ENCODE measurements around the gene TNFSF8.

The TNFSF8 gene

DNA sequence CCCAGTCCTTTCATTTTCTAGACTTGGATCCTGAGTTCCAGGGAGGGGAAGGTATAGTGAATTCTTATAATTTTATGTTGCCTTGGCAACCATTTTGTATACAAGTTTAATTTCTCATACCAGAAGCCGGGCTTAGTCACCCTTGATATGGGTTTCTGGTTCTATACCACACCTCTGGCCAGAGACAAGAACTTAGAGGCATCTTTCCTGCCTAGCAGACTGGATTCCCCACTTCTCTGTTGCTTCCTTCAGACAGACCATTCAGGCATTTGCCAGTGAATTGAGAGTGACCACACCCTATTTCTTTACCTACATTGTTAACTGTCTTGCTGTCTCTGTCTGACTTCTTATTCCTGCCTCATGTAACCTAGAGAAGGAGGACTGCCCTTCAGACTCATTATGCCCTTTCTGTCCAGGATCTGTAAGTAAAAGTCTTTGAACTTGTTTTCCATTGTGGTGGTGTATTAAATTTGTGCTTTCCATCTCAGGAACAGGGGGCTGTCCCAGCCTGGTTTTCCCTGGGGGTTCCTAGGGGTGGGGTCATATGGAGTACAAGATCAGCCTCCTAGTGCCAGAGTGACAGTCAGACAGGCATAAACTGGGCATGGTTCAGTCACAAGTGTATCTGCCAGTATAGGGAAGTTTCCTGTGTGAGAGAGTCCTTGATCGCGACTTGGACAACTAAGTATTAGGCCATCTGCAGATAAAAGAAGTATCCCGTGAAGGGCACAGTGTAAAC, 27.4 kb downstream of the TNFSF8 start:
- peak; percentile 78 for DNase-seq

DNA sequence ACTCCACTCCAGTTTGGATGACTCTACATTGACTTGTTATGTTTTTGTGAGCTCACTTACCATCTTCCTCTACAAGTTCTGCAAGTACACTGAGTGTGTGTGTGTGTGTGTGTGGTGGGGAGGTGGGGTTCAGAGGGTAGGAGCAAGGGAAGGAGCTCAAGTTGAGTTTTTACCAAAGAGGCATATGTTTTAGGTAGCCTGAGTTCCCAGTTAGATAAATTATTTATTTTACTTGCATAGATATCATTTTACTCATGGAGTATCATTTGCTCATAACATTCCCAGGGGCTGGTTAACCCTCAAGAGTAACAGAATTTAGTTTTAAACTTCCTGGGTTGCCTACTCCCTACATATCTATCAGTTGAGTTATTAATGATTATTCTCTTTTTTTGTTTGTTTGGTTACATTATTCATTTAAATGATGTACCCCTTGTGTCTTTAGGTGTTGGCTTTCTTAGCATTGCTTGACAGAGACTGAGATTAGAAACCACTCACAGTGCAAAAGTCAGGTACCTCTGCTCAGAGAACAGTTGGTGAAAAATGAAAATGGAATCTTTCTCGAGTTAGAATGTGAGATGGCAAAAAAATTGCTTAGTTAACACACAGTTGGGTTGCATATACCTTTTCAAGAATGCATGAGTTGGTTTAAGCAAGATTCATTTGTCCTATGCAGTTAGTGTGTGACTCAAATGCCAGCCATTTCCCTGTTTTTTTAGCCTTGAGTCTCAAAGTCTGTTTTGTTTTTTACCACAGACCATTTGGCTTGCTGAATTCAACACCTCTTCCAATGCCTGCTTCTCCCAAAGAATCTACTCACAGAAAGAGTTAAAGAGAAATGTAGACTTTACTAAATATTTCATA, 29.2 kb downstream of the TNFSF8 start:
- DNase-seq = peak; percentile 40

DNA sequence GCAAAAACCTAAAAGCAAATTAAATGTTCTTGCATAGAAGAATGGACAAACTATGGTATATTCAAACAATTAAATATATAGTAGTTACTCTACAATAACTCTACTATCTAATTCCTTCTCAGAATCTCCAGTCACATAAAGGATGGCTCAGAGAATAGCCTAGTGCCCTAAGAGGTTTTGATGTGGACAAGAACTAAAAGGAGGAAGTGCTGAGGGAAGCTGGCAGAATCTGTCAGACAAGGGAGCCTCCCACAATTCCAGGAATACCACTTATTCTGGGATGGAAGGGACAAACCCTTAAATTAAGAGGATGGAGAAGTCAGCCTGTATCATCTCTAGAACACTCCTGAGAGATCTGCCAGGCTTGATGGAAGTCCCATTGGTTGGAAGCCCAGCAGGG, 30.4 kb downstream of the TNFSF8 start:
- no peak for DNase-seq

DNA sequence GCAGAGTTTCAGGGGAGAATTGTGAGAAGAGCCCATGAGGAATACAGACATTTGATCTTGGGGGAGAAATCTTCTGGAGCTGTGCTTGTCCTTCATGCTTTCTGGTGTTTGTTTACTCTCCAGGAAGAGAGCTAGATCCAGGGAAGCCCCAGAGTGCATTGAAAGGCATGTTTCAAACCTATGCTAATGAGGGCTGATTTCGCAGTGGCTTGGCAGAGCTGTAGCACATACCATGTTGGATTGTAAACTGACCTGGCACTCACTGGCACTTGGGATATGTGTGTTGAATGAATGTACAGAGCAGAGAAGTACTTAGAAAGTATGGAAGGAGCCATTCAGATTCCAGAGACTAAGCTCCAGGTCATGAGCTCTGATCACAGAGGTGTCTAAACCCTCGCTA, 30.9 kb downstream of the TNFSF8 start:
- no peak for DNase-seq

DNA sequence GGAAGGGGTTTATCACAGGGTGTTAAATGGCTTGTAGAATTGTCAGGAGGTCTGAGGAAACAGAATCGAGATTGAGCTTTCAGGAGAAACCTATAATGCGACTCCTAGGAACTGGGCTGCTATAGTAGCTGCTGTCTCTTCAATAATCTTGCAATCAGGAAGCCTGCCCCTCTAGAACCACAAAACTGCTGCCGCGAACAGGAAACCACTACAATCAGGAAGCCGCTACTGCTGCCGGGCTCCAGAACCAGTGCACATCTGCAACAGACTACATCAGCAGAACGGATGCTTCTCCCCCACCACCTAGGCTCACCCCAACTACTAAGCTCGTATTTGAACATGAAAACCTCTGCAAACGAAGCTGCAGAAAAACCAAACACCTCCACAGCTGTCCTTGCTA, 31.6 kb downstream of the TNFSF8 start:
- peak; percentile 93 for DNase-seq

DNA sequence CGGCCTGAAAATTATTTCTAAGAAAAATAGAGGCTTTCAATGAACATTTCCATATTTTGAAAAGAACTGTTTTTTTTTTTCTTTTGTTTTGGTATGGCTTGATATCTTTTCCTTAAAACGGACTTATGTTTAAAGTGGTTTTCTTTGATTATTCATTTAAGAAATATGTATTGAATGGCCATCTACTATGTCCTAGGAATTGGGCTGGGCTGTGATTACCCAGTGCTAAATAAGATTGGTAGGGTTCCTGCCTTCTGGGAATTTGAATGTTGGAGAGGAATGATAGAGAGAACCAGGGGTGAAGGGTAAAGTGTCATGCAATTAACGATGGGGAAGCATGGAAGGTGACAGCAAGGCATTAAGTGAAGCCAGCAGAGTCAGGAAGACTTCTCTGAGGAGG, 33.2 kb downstream of the TNFSF8 start:
- no peak for DNase-seq

DNA sequence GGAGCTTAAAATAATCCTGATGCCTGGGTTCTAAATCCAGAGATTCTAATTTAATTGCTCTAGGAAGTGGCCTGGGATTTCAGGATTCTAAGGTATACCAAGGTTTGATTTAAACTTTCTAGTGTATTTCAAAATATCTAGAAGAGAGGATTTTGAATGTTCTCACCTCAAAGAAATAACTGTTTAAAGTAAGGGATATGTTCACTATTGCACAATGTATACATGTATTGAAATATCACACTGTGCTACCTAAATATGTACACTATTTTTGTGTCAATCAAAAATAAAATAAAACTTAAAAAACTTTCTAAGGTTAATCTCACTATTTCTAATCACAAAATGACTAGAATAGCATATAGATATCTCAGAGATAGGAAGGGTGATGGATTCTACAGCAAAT, 34.0 kb downstream of the TNFSF8 start:
- DNase-seq = no peak

DNA sequence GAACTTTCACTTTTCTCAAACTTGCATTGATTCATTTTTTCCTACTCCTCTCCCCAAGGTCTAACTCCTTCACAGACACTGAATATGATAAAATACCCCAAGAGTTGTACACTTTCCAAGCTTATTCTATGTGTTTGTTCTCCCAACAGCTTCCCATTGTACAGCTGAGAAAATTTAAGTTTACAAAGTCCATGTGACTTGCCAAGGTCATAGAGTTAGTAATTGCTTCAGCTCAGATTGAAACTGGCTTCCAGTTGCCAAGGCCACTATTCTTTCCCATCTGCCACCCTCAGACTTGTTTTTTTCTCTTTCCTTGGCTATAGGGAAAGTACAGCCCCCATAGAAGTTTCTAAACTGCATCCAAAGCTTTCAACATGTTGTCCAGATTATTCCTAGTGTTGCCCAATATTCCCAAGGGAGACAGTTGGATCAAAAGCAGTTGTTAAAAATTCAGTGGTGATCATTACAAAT, 34.8 kb downstream of the TNFSF8 start:
- DNase-seq = no peak

DNA sequence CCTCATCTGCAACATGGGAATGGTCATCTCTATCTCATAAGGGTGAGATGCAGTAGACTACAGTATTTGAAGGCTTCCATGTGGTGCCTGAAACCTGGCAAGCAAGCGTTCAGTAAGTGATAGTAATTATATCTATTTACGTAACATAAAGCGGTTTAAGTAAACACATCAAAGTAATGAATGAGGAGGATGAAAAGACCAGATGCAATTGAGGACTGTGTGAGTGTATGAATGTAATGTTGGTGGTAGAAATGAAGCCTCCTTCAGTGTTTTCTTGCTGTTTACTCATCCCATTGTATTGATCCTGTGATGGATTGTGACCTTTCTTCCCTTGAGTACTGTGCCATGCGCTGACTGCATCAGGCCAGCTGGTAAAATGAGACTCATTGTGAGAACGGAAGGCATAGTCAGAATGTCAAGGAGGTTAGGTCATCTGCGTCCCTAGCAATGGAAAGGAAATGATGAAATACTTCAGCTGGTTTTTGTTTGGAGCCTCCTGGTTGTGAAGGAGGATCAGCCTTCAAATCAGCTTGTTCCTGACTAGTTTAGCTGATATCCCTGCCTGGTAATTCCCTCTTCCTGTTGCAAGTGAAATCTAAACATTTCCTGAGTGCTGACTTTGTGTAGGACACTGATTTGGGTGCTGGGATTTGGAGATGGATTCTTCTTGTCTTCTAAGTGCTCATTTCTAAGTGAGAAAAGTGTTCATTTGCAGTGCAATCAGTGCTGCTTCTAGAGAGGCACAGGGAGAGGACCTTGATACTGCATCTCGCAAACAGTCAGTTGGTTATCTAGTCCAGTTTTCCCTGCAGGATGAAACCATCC, 35.6 kb downstream of the TNFSF8 start:
- DNase-seq = peak; percentile 92

DNA sequence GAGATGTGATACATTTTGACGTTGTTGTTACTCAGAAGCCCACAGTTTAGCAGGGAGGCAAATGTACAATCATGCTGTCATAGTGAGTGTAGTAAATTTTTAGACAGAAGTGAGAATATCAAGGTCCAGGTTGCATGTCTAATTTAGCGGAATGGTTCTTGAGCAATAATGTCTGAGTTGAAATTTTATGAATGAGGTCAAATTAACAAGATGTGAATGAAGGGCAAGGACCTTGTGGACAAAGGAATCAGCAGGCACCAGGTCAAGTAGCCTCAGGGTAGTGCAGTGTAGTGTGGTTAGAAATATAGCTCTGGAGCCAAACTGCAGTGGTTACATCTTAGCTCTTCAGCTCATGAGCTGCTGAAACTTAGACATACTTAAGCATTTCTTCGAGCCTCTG, 36.2 kb downstream of the TNFSF8 start:
- no peak for DNase-seq

DNA sequence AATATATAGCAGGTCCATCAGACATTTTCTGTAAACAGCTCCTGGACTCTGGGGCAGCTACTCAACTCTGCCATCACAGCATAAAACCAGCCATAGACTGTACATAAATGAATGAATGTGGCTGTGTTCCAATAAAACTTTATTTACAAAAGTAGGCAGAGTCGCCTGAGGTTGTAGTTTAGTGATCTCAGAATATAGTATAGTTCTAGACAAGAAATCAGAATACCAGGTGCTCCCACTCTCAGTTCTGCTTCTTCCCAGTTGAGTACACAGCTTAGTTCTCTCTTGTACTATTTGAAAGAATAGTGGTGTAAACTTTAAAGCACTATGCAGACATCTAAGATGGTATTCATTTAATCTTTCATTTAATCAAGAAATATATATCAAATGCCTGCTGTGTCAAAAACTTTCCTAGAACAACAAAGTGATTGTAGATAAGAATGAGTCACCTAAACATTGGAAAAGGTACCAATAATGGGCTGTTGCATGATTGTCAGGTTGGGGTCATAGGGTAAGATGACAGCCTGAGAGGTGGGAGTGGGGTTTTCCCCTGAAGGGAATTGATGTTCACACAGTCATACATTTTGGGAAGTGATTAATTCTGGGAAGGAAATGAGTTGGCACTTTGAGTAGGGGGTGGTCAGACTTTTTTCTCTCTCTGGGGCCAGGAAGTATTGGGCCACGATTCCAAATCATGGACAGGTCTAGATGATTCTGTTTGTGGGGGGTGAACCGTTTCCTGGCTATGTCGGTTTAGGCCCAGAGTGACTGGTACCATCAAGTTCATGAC, 37.0 kb downstream of the TNFSF8 start:
- DNase-seq = peak; percentile 73

DNA sequence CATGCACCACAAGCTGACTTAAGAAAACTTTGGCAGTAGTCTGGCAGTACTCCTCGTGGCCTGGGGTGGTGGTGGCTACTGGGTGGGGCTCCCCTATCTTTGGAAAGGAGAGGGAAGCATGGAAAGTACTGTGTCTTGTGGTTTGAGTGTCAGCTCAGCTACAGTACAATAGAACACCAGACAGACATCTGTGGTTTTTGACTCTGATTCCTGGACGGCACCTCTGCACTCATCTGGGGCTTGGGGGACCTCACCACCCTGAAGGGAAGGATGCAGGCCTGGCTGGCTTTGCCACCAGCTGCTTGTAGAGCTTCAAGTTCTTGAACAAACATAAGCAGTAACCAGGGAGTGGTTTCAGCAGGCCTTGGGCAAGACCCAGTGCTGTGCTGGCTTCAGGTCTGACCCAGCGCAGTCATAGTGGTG, 40.6 kb downstream of the TNFSF8 start:
- peak; percentile 44 for DNase-seq

DNA sequence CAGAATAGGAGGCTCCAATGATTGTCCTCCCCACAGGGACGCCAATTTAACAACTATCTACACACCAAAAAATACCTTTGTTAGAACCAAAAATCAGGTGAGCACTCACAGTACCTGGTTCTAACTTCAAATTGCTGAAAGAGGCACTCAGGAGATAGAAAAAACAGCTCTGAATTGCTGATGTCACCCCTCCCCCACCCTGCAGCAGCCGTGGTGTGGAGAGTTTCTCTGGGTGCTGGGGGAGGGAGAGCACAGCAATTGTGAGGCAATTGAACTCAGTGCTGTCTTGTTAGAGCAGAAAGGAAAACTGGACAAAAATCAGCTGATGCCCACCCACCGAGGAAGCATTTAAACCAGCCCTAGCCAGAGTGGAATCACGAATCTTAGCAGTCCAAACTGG, 41.8 kb downstream of the TNFSF8 start:
- no peak for DNase-seq

DNA sequence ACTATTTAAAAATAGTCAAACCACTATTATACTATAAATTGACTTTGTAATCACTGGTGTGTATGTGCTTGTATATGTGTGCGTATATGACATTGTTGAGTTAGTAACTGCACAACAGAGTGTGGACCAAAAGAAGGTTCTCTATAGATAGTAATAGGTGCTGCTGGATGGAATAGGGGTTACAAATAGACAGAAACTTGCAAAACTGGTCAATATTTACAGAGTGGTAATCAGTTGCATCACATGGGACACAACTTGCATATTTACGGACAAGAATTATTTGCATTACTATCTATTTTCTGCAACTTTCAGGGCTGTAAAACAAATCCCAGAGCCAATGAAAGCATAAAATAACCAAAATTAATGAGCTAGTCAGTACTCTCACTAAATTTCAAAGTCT, 42.4 kb downstream of the TNFSF8 start:
- DNase-seq = no peak

DNA sequence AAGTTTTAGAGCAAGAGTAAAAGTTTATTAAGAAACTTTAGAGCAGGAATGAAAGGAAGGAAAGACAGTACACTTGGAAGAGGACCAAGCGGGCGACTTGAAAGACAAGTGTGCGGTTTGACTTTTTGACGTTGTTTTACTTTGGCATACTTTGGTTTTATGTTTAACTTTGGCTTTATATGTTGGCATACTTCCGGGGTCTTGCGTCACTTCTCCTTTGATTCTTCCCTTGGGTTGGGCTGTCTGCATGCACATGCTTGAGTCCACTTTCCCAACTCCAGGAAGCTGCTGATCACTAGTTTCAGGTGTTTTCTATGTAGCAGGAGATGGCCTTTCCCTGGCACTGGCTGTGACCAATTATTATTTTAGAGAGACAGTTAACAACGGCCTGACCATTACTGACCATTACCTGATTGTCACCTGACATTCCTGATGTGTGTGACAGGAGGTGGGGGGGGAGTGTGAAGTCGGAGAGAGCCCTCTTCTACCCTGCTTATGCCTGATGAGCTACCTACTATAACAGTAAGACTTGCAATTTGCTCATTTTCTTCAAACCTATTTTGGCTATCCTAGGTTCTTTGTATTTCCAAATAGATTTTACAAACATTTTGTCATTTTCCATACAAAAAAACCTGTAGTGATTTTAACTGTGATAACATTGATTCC, 45.5 kb downstream of the TNFSF8 start:
- no peak for DNase-seq

DNA sequence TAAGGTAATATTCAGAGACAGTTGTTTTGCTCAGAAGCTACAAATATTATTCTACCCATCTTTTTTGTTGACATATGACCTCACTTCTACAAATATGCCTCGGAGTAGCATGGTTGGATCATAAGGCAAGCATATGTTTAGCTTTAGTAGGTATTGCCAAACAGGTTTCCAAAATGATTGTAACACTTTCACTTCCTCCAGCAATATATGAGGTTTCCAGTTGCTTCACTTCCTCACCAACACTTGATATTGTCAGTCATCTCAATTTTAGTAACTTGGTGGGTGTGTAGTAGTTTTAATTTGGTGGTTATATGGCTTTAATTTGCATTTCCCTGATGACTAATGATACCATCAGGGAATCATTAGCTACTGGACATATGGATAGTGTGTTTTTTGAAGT, 46.7 kb downstream of the TNFSF8 start:
- peak; percentile 42 for DNase-seq

DNA sequence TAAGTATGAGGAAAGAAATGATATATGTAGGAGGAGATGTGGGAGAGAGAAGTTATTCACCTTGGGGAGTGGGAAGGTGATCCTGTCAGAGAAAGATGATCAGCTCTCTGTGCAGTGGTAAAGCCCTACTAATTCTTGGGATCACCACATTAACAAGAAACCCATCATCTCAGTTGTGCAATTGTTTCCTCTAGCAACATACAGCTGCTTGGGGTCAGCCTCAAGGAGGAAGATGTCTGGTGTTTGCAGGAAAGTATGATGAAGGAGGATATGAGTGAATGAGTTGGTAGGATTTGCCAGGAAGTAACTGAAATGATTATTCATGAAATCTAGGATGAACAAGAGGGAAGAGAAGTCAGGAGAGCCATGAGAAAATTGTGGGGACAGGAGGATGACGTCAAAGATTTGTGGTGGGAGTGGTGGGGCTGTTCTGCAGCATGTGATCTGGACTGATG, 50.1 kb downstream of the TNFSF8 start:
- no peak for DNase-seq

DNA sequence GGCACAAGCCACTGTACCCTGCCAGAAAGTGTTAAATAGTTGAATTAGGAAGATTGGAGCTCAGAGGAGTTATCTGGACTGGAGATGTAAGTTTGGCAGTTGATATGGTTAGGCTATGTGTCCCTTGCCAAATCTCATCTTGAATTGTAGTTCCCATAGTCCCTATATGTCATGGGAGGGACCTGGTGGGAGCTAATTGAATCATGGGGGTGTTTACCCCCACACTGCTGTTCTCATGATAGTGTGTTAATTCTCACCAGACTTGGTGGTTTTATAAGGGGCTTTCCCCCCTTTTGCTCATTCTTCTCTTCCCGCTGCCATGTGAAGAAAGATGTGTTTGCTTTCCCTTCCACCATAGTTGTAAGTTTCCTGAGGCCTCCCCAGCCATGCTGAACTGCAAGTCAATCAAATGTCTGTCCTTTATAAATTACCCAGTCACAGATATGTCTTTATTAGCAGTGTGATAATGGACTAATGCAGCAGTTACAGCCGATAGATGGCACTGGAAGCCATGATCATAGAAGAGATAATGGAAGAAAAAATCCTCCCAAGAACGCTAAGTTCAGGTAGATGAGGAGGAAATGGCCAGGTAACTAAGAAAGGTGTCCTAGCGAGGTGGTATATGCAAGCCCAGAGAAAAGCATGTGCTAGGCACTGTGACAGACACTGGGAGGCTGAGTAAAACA, 51.4 kb downstream of the TNFSF8 start:
- no peak for DNase-seq

DNA sequence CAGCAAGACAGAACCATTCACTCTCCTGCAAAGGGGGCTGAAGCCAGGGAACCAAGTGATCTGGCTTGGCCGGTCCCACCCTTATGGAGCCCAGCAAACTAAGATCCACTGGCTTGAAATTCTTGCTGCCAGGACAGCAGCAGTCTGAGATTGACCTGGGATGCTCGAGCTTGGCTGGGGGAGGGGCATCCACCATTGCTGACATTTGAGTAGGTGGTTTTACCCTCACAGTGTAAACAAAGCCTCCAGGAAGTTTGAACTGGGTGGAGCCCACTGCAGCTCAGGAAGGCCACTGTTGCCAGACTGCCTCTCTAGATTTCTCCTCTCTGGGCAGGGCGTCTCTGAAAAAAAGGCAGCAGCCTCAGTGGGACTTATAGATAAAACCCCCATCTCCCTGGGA, 60.5 kb downstream of the TNFSF8 start:
- DNase-seq = no peak

DNA sequence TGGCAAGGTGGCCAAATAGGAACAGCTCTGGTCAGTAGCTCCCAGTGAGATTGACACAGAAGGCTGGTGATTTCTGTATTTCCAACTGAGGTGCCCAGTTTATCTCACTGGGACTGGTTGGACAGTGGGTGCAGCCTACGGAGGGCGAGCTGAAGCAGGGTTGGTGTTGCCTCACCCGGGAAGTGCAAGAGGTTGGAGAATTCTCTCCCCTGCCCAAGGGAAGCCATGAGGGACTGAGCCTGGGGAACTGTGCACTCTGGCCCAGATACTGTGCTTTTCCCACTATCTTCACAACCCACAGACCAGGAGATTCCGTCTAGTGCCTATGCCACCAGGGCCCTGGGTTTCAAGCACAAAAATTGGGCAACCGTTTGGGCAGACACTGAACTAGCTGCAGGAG, 61.0 kb downstream of the TNFSF8 start:
- no peak for DNase-seq

DNA sequence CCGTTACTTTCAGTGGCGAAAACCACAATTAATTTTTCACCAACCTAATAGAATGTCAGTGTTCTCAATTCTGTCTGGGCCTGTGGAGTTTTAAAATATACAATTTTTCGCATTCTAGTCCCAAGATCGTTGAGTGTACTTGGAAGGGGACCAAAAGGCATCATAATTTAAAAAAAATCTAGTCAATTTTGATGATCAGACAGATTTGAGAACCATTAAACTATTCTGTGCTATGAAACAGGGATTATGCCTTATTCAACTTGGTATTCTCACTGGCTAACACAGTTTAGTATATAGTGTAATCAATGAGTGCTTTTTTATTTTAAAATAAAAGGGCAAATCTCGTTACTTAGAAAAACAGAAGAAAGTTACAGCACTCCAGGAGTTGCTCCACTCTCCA, 63.1 kb downstream of the TNFSF8 start:
- DNase-seq = no peak

All from activated CD4-positive, alpha-beta T cell treated with anti-CD3 and anti-CD28 coated beads, Interleukin-10, Interleukin-2, amounts not matched to agents 100 ng/mL and 50 ng/mL, durations not matched to agents 16 hours and 8 hours (primary cell).